ENCODE results near the gene LIPT2.
"Not testable (repeated sequence)": the region's sequence is repeated elsewhere in the genome, so short reads cannot be mapped to it uniquely, and the experiment has no call there.

The LIPT2 gene

DNA sequence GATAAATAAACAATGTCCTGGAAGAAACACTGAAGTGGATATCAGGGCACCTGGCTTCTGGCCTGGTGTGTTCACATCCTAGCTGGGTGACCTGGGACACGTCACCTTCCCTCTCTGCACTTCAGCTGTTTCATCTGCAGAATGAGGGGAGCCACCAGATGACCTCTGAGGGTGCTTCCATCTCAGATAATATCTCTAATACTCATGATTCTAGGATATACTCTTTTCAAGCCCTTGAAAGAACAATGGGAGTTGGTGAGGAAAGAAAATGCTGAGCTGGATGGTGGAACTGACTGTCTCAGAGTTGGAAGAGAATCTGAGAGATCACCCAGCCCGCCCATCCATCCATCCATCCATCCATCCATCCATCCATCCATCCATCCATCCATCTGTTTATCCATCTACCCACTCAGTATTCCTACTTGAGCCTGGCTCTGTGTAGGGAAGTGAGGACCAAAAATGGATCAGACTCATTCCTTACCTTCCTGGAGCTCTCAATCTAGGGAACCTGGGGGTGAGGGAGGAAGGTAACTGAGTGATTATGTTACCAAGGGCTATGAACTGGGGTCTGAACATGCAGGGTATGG, 28.2 kb upstream of the LIPT2 start:
- H3K4me3 ChIP-seq (ENCODE audit: low read length): no peak overlapping the region
- no peaks in the 10 kb centered on the region for H3K36me3 ChIP-seq (ENCODE audit: control insufficient read depth, insufficient read depth, low read length)
- no peak overlapping the region for H3K27ac ChIP-seq (ENCODE audit: low read depth, low read length)

DNA sequence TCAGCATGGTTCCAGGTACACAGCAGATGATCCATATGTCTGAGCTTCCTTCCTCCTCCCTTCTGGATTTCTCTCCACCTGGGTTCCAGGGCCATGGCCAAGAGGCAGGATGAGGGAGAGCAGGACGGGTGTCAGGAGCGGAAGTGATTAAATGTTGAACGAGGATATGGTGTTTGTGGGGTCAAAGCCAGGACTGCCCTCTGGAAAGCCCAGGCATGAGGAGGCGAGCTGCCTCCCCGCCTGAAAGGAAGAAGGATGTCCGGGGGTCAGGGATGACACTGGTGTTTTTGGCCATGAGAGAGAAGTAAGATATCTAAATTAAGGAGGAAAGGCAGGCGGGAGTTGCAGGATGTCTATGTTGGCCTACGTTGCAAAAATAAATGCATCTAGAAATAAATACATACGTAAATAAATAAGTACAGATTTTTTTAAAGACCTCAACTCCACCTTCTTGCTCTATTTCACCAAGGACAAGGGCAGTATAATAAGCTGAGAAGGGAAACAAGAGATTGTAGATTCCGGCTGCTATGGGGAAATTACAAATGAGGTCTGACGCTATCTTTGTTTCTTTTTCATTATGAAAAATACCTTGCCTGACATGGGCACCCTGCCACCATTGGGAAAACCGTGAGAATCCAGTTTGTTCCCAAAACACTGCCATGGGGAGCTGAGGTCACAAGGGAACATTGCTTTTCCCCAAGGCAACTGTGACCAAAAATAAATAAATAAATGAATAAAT, 27.6 kb upstream of the LIPT2 start:
- no peaks in the 10 kb centered on the region for H3K36me3 ChIP-seq (ENCODE audit: control insufficient read depth, insufficient read depth, low read length)
- H3K4me1 ChIP-seq (ENCODE audit: control insufficient read depth, insufficient read depth, low read length): no peaks in the 10 kb centered on the region
- H3K4me3 ChIP-seq (ENCODE audit: low read length): no peak overlapping the region
- no peaks in the 10 kb centered on the region for H3K27me3 ChIP-seq (ENCODE audit: control insufficient read depth, insufficient read depth, low read length)
- H3K9ac ChIP-seq (ENCODE audit: low read length): no peak overlapping the region
- no peak overlapping the region for H3K27ac ChIP-seq (ENCODE audit: low read depth, low read length)

More for the DNA sequence above, 28.2 kb upstream of the LIPT2 start:
- Histone ChIP-seq H3K4me1 (ENCODE audit: control insufficient read depth, insufficient read depth, low read length) (no peaks in the 10 kb centered on the region), H3K27me3 (ENCODE audit: control insufficient read depth, insufficient read depth, low read length) (no peaks in the 10 kb centered on the region), H3K9ac (ENCODE audit: low read length) (no peak overlapping the region)

DNA sequence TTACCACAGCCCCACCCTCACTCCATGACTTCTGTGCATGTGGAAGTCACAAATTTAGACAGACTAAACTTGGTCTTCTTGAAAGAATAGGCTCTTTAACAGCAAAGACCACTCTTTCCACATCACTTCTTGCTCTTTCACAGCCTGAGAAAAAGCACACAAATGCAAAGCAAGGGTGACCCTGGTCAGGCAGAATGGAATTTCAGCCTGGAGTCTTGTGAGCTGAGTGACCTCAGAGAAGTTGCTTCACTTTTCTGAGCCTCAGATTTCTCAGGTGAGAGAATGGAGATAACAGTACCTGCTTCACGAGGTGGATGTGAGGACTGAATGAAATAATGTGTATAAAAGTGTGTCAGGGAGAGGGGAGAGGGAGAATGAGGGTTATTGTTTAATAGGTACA, 26.8 kb upstream of the LIPT2 start:
- Histone ChIP-seq H3K27me3 (ENCODE audit: control insufficient read depth, insufficient read depth, low read length) (no peaks in the 10 kb centered on the region), H3K4me1 (ENCODE audit: control insufficient read depth, insufficient read depth, low read length) (no peaks in the 10 kb centered on the region), H3K9ac (ENCODE audit: low read length) (no peak overlapping the region), H3K4me3 (ENCODE audit: low read length) (no peak overlapping the region), H3K36me3 (ENCODE audit: control insufficient read depth, insufficient read depth, low read length) (no peaks in the 10 kb centered on the region), H3K27ac (ENCODE audit: low read depth, low read length) (no peak overlapping the region)

GRCh38 chr11:74519710-74520109, 26.2 kb upstream of the LIPT2 start:
- no peak overlapping the region for H3K27ac ChIP-seq (ENCODE audit: low read depth, low read length)
- H3K4me3 ChIP-seq (ENCODE audit: low read length): no peak overlapping the region
- H3K36me3 ChIP-seq (ENCODE audit: control insufficient read depth, insufficient read depth, low read length): no peaks in the 10 kb centered on the region
- H3K4me1 ChIP-seq (ENCODE audit: control insufficient read depth, insufficient read depth, low read length): no peaks in the 10 kb centered on the region
- no peak overlapping the region for H3K9ac ChIP-seq (ENCODE audit: low read length)
- no peaks in the 10 kb centered on the region for H3K27me3 ChIP-seq (ENCODE audit: control insufficient read depth, insufficient read depth, low read length)

- H3K27ac ChIP-seq (ENCODE audit: low read depth, low read length); H3K9ac ChIP-seq (ENCODE audit: low read length); H3K36me3 ChIP-seq (ENCODE audit: control insufficient read depth, insufficient read depth, low read length); H3K27me3 ChIP-seq (ENCODE audit: control insufficient read depth, insufficient read depth, low read length); H3K4me3 ChIP-seq (ENCODE audit: low read length); H3K4me1 ChIP-seq (ENCODE audit: control insufficient read depth, insufficient read depth, low read length): not testable (repeated sequence)
Observed at GRCh38 chr11:74517592-74517991, 24.1 kb upstream of the LIPT2 start.

- Histone ChIP-seq H3K4me1 (ENCODE audit: control insufficient read depth, insufficient read depth, low read length) (no peaks in the 10 kb centered on the region), H3K27ac (ENCODE audit: low read depth, low read length) (no peak overlapping the region), H3K27me3 (ENCODE audit: control insufficient read depth, insufficient read depth, low read length) (no peaks in the 10 kb centered on the region), H3K4me3 (ENCODE audit: low read length) (no peak overlapping the region), H3K9ac (ENCODE audit: low read length) (no peak overlapping the region), H3K36me3 (ENCODE audit: control insufficient read depth, insufficient read depth, low read length) (no peaks in the 10 kb centered on the region)
Observed at GRCh38 chr11:74507582-74507981, 14.1 kb upstream of the LIPT2 start.

DNA sequence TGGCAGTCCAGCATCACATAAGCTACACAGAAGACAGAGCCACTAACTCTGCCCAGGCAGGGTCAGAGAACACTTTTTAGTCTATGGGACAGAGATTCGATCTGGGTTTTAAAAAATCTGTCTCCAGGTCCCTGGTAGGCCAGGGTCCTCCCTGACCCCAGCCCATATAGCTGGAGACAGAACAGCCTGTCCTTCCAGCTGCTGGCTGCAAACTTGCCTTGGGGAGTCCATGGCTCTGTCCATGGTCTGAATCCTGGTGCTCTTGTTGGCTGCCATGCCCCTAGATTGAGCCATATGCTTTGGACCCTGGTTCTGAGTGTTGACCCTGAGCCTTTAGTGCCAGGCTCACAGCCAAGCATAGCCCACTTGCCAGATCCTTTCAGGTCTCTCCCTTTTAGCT, 13.3 kb upstream of the LIPT2 start:
- H3K27me3 ChIP-seq (ENCODE audit: control insufficient read depth, insufficient read depth, low read length): no peaks in the 10 kb centered on the region
- no peak overlapping the region for H3K9ac ChIP-seq (ENCODE audit: low read length)
- no peaks in the 10 kb centered on the region for H3K36me3 ChIP-seq (ENCODE audit: control insufficient read depth, insufficient read depth, low read length)
- no peaks in the 10 kb centered on the region for H3K4me1 ChIP-seq (ENCODE audit: control insufficient read depth, insufficient read depth, low read length)
- no peak overlapping the region for H3K4me3 ChIP-seq (ENCODE audit: low read length)
- no peak overlapping the region for H3K27ac ChIP-seq (ENCODE audit: low read depth, low read length)

DNA sequence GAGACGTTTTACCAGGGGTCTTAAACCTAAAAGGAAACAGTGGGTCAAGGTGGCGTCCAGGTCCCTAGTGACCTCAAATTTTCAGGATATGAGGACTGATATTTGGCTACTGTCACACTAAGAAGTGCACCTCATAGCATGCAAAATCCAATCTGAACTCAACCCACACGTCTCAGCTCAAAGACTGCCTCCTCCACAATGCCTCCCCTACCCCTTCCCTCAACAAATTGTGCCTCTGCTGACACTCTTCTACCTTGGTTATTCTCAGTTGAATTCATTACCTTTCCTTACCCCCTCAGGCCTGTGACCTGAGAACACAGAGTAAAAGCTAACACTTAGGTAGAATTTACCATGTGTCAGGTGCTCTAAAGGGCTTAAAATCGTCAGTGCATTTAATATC, 12.4 kb upstream of the LIPT2 start:
- Histone ChIP-seq H3K4me1 (ENCODE audit: control insufficient read depth, insufficient read depth, low read length) (no peaks in the 10 kb centered on the region), H3K36me3 (ENCODE audit: control insufficient read depth, insufficient read depth, low read length) (no peaks in the 10 kb centered on the region), H3K27ac (ENCODE audit: low read depth, low read length) (no peak overlapping the region), H3K4me3 (ENCODE audit: low read length) (no peak overlapping the region), H3K27me3 (ENCODE audit: control insufficient read depth, insufficient read depth, low read length) (no peaks in the 10 kb centered on the region), H3K9ac (ENCODE audit: low read length) (no peak overlapping the region)

DNA sequence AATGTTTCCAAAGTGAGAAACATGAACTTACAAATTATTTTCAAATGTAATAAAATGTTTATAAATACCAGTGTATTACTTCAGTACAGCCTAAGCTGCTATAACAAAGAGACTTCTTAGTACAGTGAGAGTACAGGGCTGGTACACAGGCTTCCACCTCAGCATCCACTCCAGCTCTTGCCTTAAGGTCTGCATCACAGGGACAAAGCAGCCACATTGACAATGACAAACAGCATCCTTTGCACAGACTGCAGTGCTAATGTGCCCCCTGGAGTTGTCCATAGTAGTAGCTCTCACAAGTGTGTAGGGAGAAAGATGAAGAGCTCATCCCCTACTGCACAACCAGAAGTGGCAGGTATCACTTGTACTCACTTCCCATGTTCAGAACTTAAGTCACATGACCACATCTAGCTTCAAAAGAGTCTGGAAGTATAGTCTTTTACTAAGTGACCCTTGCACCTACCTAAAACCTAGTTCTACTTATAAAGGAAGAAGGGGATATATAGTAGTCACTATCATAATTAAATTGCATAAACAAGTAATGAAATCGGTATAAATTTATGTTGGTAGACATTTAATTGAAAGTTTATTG, 10.7 kb upstream of the LIPT2 start:
- Histone ChIP-seq H3K36me3 (ENCODE audit: control insufficient read depth, insufficient read depth, low read length) (no peaks in the 10 kb centered on the region), H3K4me1 (ENCODE audit: control insufficient read depth, insufficient read depth, low read length) (no peaks in the 10 kb centered on the region), H3K27ac (ENCODE audit: low read depth, low read length) (no peak overlapping the region), H3K9ac (ENCODE audit: low read length) (no peak overlapping the region), H3K27me3 (ENCODE audit: control insufficient read depth, insufficient read depth, low read length) (no peaks in the 10 kb centered on the region), H3K4me3 (ENCODE audit: low read length) (no peak overlapping the region)

DNA sequence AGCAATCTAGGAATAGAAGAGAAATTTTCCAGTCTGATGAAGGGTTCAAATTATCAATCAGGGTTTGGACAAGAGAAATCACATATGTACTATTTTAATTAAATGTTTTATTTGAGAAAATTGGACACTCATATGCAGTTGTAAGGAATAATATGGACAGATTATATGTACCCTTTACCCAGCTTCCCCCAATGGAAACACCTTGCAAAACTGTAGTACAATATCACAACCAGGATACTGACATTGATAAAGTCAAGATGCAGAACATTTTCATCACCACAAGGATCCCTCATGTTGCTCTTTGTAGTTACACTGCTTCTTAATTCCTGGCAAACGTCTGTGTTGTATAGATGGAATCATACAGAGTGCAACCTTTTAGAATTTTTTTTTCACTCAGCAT, 1.4 kb upstream of the LIPT2 start:
- H3K4me3 ChIP-seq (ENCODE audit: low read length): no peak overlapping the region
- no peak overlapping the region for H3K27ac ChIP-seq (ENCODE audit: low read depth, low read length)
- no peak overlapping the region for H3K9ac ChIP-seq (ENCODE audit: low read length)
- no peaks in the 10 kb centered on the region for H3K4me1 ChIP-seq (ENCODE audit: control insufficient read depth, insufficient read depth, low read length)
- no peaks in the 10 kb centered on the region for H3K36me3 ChIP-seq (ENCODE audit: control insufficient read depth, insufficient read depth, low read length)
- H3K27me3 ChIP-seq (ENCODE audit: control insufficient read depth, insufficient read depth, low read length): no peaks in the 10 kb centered on the region

GRCh38 chr11:74493791-74494630, 487 bp upstream of the LIPT2 start:
- H3K27ac ChIP-seq (ENCODE audit: low read depth, low read length): peak overlapping the region; percentile 97
- H3K27me3 ChIP-seq (ENCODE audit: control insufficient read depth, insufficient read depth, low read length): no peaks in the 10 kb centered on the region
- H3K9ac ChIP-seq (ENCODE audit: low read length): peak overlapping the region; percentile 90
- H3K4me1 ChIP-seq (ENCODE audit: control insufficient read depth, insufficient read depth, low read length): no peaks in the 10 kb centered on the region
- H3K36me3 ChIP-seq (ENCODE audit: control insufficient read depth, insufficient read depth, low read length): no peaks in the 10 kb centered on the region
- peak overlapping the region; percentile 85 for H3K4me3 ChIP-seq (ENCODE audit: low read length)

GRCh38 chr11:74492084-74492483, 1.4 kb downstream of the LIPT2 start:
- Histone ChIP-seq H3K27me3 (ENCODE audit: control insufficient read depth, insufficient read depth, low read length) (no peaks in the 10 kb centered on the region), H3K9ac (ENCODE audit: low read length) (no peak overlapping the region), H3K4me3 (ENCODE audit: low read length) (no peak overlapping the region), H3K36me3 (ENCODE audit: control insufficient read depth, insufficient read depth, low read length) (no peaks in the 10 kb centered on the region), H3K27ac (ENCODE audit: low read depth, low read length) (no peak overlapping the region), H3K4me1 (ENCODE audit: control insufficient read depth, insufficient read depth, low read length) (no peaks in the 10 kb centered on the region)
